ENCODE results near the gene AOPEP.

DNA sequence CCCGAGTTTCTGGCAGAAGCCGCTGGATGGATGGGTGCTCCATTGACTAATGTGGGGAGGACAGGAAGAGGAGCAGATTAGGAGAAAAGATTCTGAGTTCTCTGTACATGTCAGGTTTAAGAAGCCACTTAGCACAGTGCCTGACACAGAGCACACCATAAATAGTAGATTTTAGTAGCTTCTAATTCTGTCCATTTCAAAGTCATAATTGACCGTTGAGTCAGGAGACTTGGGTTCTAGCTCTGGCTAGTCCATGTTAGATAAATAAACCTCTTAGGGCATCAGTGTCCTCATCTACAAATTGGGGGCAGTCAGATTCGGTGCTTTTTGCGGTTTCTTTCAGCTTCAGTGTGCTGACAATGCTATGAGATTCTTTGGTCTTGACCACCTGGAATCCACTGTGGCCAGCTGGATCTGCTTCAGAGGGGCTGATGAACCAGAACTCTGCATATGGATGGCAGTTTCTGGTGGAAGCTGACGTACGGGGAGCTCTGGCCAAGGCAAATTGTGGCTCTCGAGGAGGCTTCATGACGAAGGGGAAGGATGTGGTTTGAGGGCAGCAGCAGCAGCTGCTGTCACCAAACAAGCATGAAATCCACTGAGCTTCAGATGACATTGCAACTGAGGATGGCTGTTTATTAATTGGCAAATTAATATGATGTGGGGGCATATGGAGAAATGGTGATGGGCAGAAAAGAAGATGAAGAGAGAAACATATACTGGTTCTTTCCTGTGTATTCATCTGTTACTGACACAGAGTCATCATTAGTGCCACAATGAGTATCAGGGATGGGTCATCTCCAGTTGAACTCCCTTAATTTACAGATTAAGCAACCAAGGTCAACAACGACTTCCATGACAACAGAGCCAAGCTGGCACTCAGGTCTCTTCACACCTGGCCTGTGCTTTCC, 134.4 kb downstream of the AOPEP start:
- TF ChIP-seq POLR2A (IDR thresholded peaks at IDR 0.05; ENCODE audit: low read depth, low read length) (no peak; the same call in 1 of the 2 replicates), TAF1 (IDR thresholded peaks at IDR 0.05; ENCODE audit: low read depth, low read length) (no peak), POLR2AphosphoS5 (IDR thresholded peaks at IDR 0.05; ENCODE audit: low read depth, low read length) (peak; percentile 65; the same call in 1 of the 2 replicates), SPI1 (IDR thresholded peaks at IDR 0.05; ENCODE audit: low read depth, low read length) (peak; percentile 17; the same call in 1 of the 2 replicates), POU2F2 (IDR thresholded peaks at IDR 0.05; ENCODE audit: low read depth, low read length) (peak; percentile 96), PAX5 (IDR thresholded peaks at IDR 0.05; ENCODE audit: insufficient read depth, low read length, severe bottlenecking) (peak; percentile 72)

Data from GM12891 (cell line).